Mononuclear cell (primary cell): Measurements from ENCODE around the gene ERC2. TPM values are rescaled to one million over a fixed set of nuclear protein-coding genes. Genes with fewer than 3 reads are reported as not detected.

Experiments used
- H3K27me3 ChIP-seq: 2 replicates; pipeline ENCODE4 v1.6.0; 2011; ENCODE audit warnings: low read length, control low read depth; ENCODE audit not compliant: insufficient read depth
- H3K4me1 ChIP-seq: 2 replicates; pipeline ENCODE4 v1.5.1; 2011; ENCODE audit warnings: mild to moderate bottlenecking, low read length, control low read depth; ENCODE audit not compliant: insufficient read depth
- H3K4me3 ChIP-seq: 2 replicates; pipeline ENCODE4 v1.5.1; 2011; ENCODE audit warnings: mild to moderate bottlenecking, low read length, moderate library complexity
- H3K9me3 ChIP-seq: 2 replicates; pipeline ENCODE4 v1.5.1; 2011; ENCODE audit warnings: low read depth, mild to moderate bottlenecking, control low read depth, low read length
- total RNA-seq: library from RNA; depleted of rRNA; stranded (reverse); fragments of >200 nt; gene quantifications from one replicate; pipeline ENCODE4 v1.2.3, GENCODE V29; 2012

ERC2 gene
- total RNA-seq, 1 donor = 0.10 TPM

- H3K27me3 ChIP-seq = no peaks in the 10 kb centered on the region
- no peak overlapping the region for H3K4me3 ChIP-seq
Measured at GRCh38 chr3:56365905-56366640, 102.2 kb downstream of the ERC2 start.

GRCh38 chr3:56364665-56365064 lies 103.6 kb downstream of the ERC2 start:
- no peaks in the 10 kb centered on the region for H3K9me3 ChIP-seq
- H3K4me1 ChIP-seq = no peaks in the 10 kb centered on the region
- H3K27me3 ChIP-seq = no peaks in the 10 kb centered on the region
- H3K4me3 ChIP-seq = no peak overlapping the region

More at GRCh38 chr3:56365905-56366640, 102.2 kb downstream of the ERC2 start:
- no peaks in the 10 kb centered on the region for H3K9me3 ChIP-seq
- no peaks in the 10 kb centered on the region for H3K4me1 ChIP-seq

- H3K4me1 ChIP-seq = no peaks in the 10 kb centered on the region
- H3K27me3 ChIP-seq = no peaks in the 10 kb centered on the region
- H3K9me3 ChIP-seq = no peaks in the 10 kb centered on the region
- no peak overlapping the region for H3K4me3 ChIP-seq
Measured at GRCh38 chr3:56363720-56364119, 104.5 kb downstream of the ERC2 start.

GRCh38 chr3:56361731-56362130 lies 106.5 kb downstream of the ERC2 start:
- H3K9me3 ChIP-seq = no peaks in the 10 kb centered on the region
- no peaks in the 10 kb centered on the region for H3K4me1 ChIP-seq
- H3K27me3 ChIP-seq = no peaks in the 10 kb centered on the region
- H3K4me3 ChIP-seq = no peak overlapping the region

GRCh38 chr3:56357266-56357665 lies 111.0 kb downstream of the ERC2 start:
- H3K4me3 ChIP-seq = no peak overlapping the region
- H3K4me1 ChIP-seq = no peaks in the 10 kb centered on the region
- H3K9me3 ChIP-seq = no peaks in the 10 kb centered on the region
- H3K27me3 ChIP-seq = no peaks in the 10 kb centered on the region

GRCh38 chr3:56356808-56357207 lies 111.5 kb downstream of the ERC2 start:
- Histone ChIP-seq H3K4me3 (no peak overlapping the region), H3K27me3 (no peaks in the 10 kb centered on the region), H3K4me1 (no peaks in the 10 kb centered on the region), H3K9me3 (no peaks in the 10 kb centered on the region)

GRCh38 chr3:56355570-56356185 lies 112.6 kb downstream of the ERC2 start:
- no peak overlapping the region for H3K4me3 ChIP-seq
- no peaks in the 10 kb centered on the region for H3K4me1 ChIP-seq
- H3K9me3 ChIP-seq = no peaks in the 10 kb centered on the region
- H3K27me3 ChIP-seq = no peaks in the 10 kb centered on the region

- H3K27me3 ChIP-seq = no peaks in the 10 kb centered on the region
- no peaks in the 10 kb centered on the region for H3K4me1 ChIP-seq
- no peak overlapping the region for H3K4me3 ChIP-seq
- no peaks in the 10 kb centered on the region for H3K9me3 ChIP-seq
Measured at GRCh38 chr3:56351537-56351936, 116.7 kb downstream of the ERC2 start.

GRCh38 chr3:56347219-56347871 lies 120.9 kb downstream of the ERC2 start:
- H3K4me1 ChIP-seq = no peaks in the 10 kb centered on the region
- no peak overlapping the region for H3K4me3 ChIP-seq
- H3K9me3 ChIP-seq = no peaks in the 10 kb centered on the region
- H3K27me3 ChIP-seq = no peaks in the 10 kb centered on the region

GRCh38 chr3:56342475-56342874 lies 125.8 kb downstream of the ERC2 start:
- Histone ChIP-seq H3K9me3 (no peaks in the 10 kb centered on the region), H3K4me3 (no peak overlapping the region), H3K4me1 (no peaks in the 10 kb centered on the region), H3K27me3 (peaks cover 7% of the 10 kb centered on the region)

GRCh38 chr3:56339671-56340070 lies 128.6 kb downstream of the ERC2 start:
- no peaks in the 10 kb centered on the region for H3K4me1 ChIP-seq
- no peaks in the 10 kb centered on the region for H3K9me3 ChIP-seq
- peaks cover 7% of the 10 kb centered on the region for H3K27me3 ChIP-seq
- no peak overlapping the region for H3K4me3 ChIP-seq

- no peaks in the 10 kb centered on the region for H3K4me1 ChIP-seq
- no peaks in the 10 kb centered on the region for H3K9me3 ChIP-seq
- peaks cover 7% of the 10 kb centered on the region for H3K27me3 ChIP-seq
- no peak overlapping the region for H3K4me3 ChIP-seq
Measured at GRCh38 chr3:56339244-56339643, 129.0 kb downstream of the ERC2 start.

- no peaks in the 10 kb centered on the region for H3K9me3 ChIP-seq
- H3K4me3 ChIP-seq = no peak overlapping the region
- H3K4me1 ChIP-seq = no peaks in the 10 kb centered on the region
- H3K27me3 ChIP-seq = peaks cover 3% of the 10 kb centered on the region
Measured at GRCh38 chr3:56336023-56336422, 132.2 kb downstream of the ERC2 start.

GRCh38 chr3:56324473-56324872 lies 143.8 kb downstream of the ERC2 start:
- no peak overlapping the region for H3K4me3 ChIP-seq
- H3K4me1 ChIP-seq = no peaks in the 10 kb centered on the region
- H3K27me3 ChIP-seq = no peaks in the 10 kb centered on the region
- no peaks in the 10 kb centered on the region for H3K9me3 ChIP-seq

- H3K4me1 ChIP-seq = no peaks in the 10 kb centered on the region
- no peaks in the 10 kb centered on the region for H3K27me3 ChIP-seq
- H3K4me3 ChIP-seq = no peak overlapping the region
- H3K9me3 ChIP-seq = no peaks in the 10 kb centered on the region
Measured at GRCh38 chr3:56323986-56324420, 144.3 kb downstream of the ERC2 start.
